OCI-LY7 (cell line): ENCODE data around the gene HOXC9. TPM values are rescaled to one million over a fixed set of nuclear protein-coding genes. Genes with fewer than 3 reads are reported as not detected.

Experiments used
- BruUV-seq: library from RNA; stranded (reverse); fragments of 400-500 nt; replicated peaks from 2 replicates; lab custom pipeline; 2021; lab: Mats Ljungman, UMichigan
- CTCF ChIA-PET: fragments of 300-600 bp; sonication (Branson Sonifier 250); formaldehyde crosslinking; loops from one replicate; lab custom pipeline; 2022; ENCODE audit warnings: antibody characterized with exemption; ENCODE audit not compliant: unreplicated experiment; lab: Charles Lee
- POLR2A ChIA-PET: fragments of 300-600 bp; sonication (Branson Sonifier 250); formaldehyde crosslinking; loops from one replicate; lab custom pipeline; 2022; ENCODE audit warnings: antibody characterized with exemption; lab: Charles Lee
- DNase-seq: peaks from one replicate; pipeline ENCODE4 v3.0.0-alpha.2; 2015; ENCODE audit warnings: low spot score
- H2AFZ ChIP-seq: fragments of 200-600 bp; sonication (generic), shearing (Covaris generic); 2 replicates; pipeline ENCODE4 v1.6.1; 2014; ENCODE audit warnings: mild to moderate bottlenecking, antibody characterized with exemption, low read length, moderate library complexity
- H3K27ac ChIP-seq: fragments of 200-600 bp; sonication (generic); 2 replicates; pipeline ENCODE4 v1.5.1; 2014; ENCODE audit warnings: mixed run types, low read depth, mild to moderate bottlenecking, moderate library complexity, low read length, inconsistent platforms; ENCODE audit not compliant: poor library complexity, severe bottlenecking
- H3K36me3 ChIP-seq: fragments of 200-600 bp; sonication (generic); 2 replicates; pipeline ENCODE4 v1.6.1; 2014; ENCODE audit warnings: mild to moderate bottlenecking, antibody characterized with exemption, low read length, moderate library complexity, mixed read lengths; ENCODE audit not compliant: insufficient read depth
- H3K4me1 ChIP-seq: fragments of 200-600 bp; sonication (generic); 2 replicates; pipeline ENCODE4 v1.5.1; 2014; ENCODE audit warnings: mild to moderate bottlenecking, low read length; ENCODE audit not compliant: insufficient read depth, poor library complexity, severe bottlenecking
- H3K4me2 ChIP-seq: fragments of 200-600 bp; sonication (generic); 2 replicates; pipeline ENCODE4 v1.6.1; 2014; ENCODE audit warnings: mild to moderate bottlenecking, low read length
- H3K4me3 ChIP-seq: fragments of 200-600 bp; sonication (generic); 2 replicates; pipeline ENCODE4 v1.5.1; 2014; ENCODE audit warnings: mild to moderate bottlenecking, low read depth, low read length; ENCODE audit not compliant: poor library complexity, severe bottlenecking
- H3K79me2 ChIP-seq: fragments of 200-600 bp; sonication (generic); 2 replicates; pipeline ENCODE4 v1.6.1; 2016; ENCODE audit warnings: low read depth, mild to moderate bottlenecking, low read length, moderate library complexity, mixed read lengths; ENCODE audit not compliant: insufficient read depth
- H3K9me2 ChIP-seq: fragments of 200-600 bp; sonication (generic); 2 replicates; pipeline ENCODE4 v1.6.1; 2016; ENCODE audit warnings: mild to moderate bottlenecking, low read length, mixed read lengths; ENCODE audit not compliant: insufficient read depth
- H3K9me3 ChIP-seq: fragments of 200-600 bp; sonication (generic); 2 replicates; pipeline ENCODE4 v1.6.1; 2014; ENCODE audit warnings: mild to moderate bottlenecking, mixed run types, low read length, mixed read lengths
- H4K20me1 ChIP-seq: fragments of 200-600 bp; sonication (generic); 2 replicates; pipeline ENCODE4 v1.6.1; 2014; ENCODE audit warnings: mild to moderate bottlenecking, antibody characterized with exemption, low read length, moderate library complexity, mixed read lengths; ENCODE audit not compliant: insufficient read depth
- CTCF ChIP-seq: fragments of 200-600 bp; sonication (generic); conservative IDR thresholded peaks from 2 replicates; pipeline ENCODE4 v1.5.1; 2014; ENCODE audit warnings: mild to moderate bottlenecking, antibody characterized with exemption, low read length, moderate library complexity, mixed read lengths
- EZH2phosphoT487 ChIP-seq: fragments of 200-600 bp; sonication (generic); IDR thresholded peaks from 2 replicates; pipeline ENCODE4 v1.6.1; 2018; ENCODE audit warnings: low read depth, borderline replicate concordance, mild to moderate bottlenecking, mixed run types, antibody characterized with exemption, low read length, moderate library complexity, mixed read lengths
- intact Hi-C: fragments of 100-400 bp; cut with micrococcal nuclease; formaldehyde crosslinking; loops from one replicate; pipeline ENCODE4 v1.10.0; 2022; ENCODE audit not compliant: unreplicated experiment
- total RNA-seq, 2 experiments: library from RNA; depleted of rRNA in 1 of 2; stranded (reverse); fragments of >200 nt in 1 of 2; shearing (Covaris generic) in 1 of 2; gene quantifications; 2 replicates each; pipeline ENCODE4 v1.2.3, GENCODE V29; 2014 to 2022

Gene HOXC9
- total RNA-seq, 2 experiments from 2014 or later, result 0.42 TPM; not detected in 1

- CTCF ChIA-PET, result no interaction called here
- no peak for DNase-seq
- no peaks in the 10 kb centered on the region for H4K20me1 ChIP-seq
- intact Hi-C loops, result no loop called here
- no peak overlapping the region for H3K4me3 ChIP-seq
- no peaks in the 10 kb centered on the region for H3K36me3 ChIP-seq
- peak overlapping the region; percentile 85 for H2AFZ ChIP-seq
- peak overlapping the region; percentile 13; the same call in 1 of the 2 replicates for H3K4me2 ChIP-seq
- no TSS peak for BruUV-seq
- no peaks in the 10 kb centered on the region for H3K9me3 ChIP-seq
- peaks cover 55% of the 10 kb centered on the region for H3K4me1 ChIP-seq
- H3K27ac ChIP-seq, result no peak overlapping the region
- TF ChIP-seq EZH2phosphoT487 (no peak), CTCF (no peak)
- no peaks in the 10 kb centered on the region for H3K9me2 ChIP-seq
- POLR2A ChIA-PET, result interaction anchor here (1.2 kb wide), 1 partner anchor 13 kb away, joined by 3 read pairs; no protein-coding TSS in a partner anchor
- no peaks in the 10 kb centered on the region for H3K79me2 ChIP-seq
These were observed 39.6 kb downstream of the HOXC9 start for GRCh38 chr12:54039417-54040147.

GRCh38 chr12:54040148-54040494, 40.2 kb downstream of the HOXC9 start:
- H3K79me2 ChIP-seq, result no peaks in the 10 kb centered on the region
- ChIA-PET CTCF (no interaction called here), POLR2A (interaction anchor here (1.0 to 1.2 kb wide), 2 partner anchors 12 to 13 kb away, joined by 3 read pairs; no protein-coding TSS in a partner anchor)
- BruUV-seq, result no TSS peak
- H3K27ac ChIP-seq, result no peak overlapping the region
- H3K36me3 ChIP-seq, result no peaks in the 10 kb centered on the region
- peak; percentile 46 for DNase-seq
- no peaks in the 10 kb centered on the region for H4K20me1 ChIP-seq
- peak overlapping the region; percentile 85 for H2AFZ ChIP-seq
- TF ChIP-seq EZH2phosphoT487, result no peak
- TF ChIP-seq CTCF, result no peak
- H3K4me2 ChIP-seq, result peak overlapping the region; percentile 13; the same call in 1 of the 2 replicates
- H3K4me1 ChIP-seq, result peaks cover 57% of the 10 kb centered on the region
- no peaks in the 10 kb centered on the region for H3K9me2 ChIP-seq
- intact Hi-C loops, result no loop called here
- H3K9me3 ChIP-seq, result no peaks in the 10 kb centered on the region
- no peak overlapping the region for H3K4me3 ChIP-seq

GRCh38 chr12:54040648-54041047, 40.7 kb downstream of the HOXC9 start:
- ChIA-PET CTCF (no interaction called here), POLR2A (interaction anchor here (1.0 to 1.6 kb wide), 4 partner anchors 9 to 13 kb away, joined by 3 to 6 read pairs (median 4); partner anchors contain the start of gene HOXC4)
- no peak overlapping the region for H3K27ac ChIP-seq
- H2AFZ ChIP-seq, result peak overlapping the region; percentile 85; the same call in 1 of the 2 replicates
- H3K79me2 ChIP-seq, result no peaks in the 10 kb centered on the region
- no peak overlapping the region for H3K4me3 ChIP-seq
- no peak for DNase-seq
- intact Hi-C loops, result no loop called here
- no peaks in the 10 kb centered on the region for H3K36me3 ChIP-seq
- peaks cover 52% of the 10 kb centered on the region for H3K4me1 ChIP-seq
- no peak overlapping the region for H3K4me2 ChIP-seq
- no peaks in the 10 kb centered on the region for H4K20me1 ChIP-seq
- H3K9me3 ChIP-seq, result no peaks in the 10 kb centered on the region
- TF ChIP-seq CTCF (no peak), EZH2phosphoT487 (no peak)
- no peaks in the 10 kb centered on the region for H3K9me2 ChIP-seq
- no TSS peak for BruUV-seq
